Midbrain (tissue), 1 donor: ENCODE data around the gene EXOC3.
"Not testable (repeated sequence)": the region's sequence is repeated elsewhere in the genome, so short reads cannot be mapped to it uniquely, and the experiment has no call there.

Experiments
- DNase-seq: peaks from one replicate; lab custom pipeline; 2025; lab: John Stamatoyannopoulos, UW

The EXOC3 gene

DNA sequence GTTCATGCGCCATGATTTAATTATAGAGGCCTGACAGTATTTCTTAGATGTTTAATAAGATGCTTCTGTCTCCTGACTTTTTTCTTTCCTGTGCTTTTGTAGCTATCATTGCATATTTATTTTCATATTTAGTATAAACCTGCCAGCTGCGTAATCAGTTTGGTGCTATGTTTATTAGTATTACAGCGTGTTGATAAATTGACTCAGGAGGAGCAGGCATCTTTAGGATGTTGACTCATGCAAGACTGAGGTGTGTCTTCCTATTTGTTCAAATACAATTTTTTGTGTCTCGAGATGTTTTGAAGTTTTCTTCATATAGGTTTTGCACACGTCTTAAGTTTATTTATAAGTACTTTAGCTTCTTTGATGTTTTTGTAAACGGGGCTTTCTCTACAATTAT is 35.9 kb upstream of the EXOC3 start:
- no peak for DNase-seq

DNA sequence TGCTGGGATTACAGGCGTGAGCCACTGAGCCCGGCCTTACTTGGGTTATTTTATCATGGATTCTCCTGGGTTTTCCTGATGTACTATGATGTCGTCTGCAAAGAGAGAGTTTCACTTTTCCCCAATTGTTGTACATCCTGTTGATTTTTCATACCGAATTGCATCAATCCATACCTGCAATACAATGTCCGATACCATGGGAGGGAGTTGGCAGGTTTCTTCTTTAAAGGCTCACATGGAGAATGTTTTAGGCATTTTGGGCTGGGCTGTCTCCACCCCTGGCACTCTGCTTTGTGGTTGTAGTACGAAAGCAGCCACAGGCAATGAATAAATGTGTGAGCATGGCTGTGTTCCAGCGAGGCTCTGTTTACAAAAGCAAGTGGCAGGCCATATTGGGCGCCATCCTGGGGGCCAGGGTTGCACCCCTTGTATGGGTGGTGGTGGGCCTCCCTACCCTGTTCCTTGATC is 35.1 kb upstream of the EXOC3 start:
- no peak for DNase-seq

DNA sequence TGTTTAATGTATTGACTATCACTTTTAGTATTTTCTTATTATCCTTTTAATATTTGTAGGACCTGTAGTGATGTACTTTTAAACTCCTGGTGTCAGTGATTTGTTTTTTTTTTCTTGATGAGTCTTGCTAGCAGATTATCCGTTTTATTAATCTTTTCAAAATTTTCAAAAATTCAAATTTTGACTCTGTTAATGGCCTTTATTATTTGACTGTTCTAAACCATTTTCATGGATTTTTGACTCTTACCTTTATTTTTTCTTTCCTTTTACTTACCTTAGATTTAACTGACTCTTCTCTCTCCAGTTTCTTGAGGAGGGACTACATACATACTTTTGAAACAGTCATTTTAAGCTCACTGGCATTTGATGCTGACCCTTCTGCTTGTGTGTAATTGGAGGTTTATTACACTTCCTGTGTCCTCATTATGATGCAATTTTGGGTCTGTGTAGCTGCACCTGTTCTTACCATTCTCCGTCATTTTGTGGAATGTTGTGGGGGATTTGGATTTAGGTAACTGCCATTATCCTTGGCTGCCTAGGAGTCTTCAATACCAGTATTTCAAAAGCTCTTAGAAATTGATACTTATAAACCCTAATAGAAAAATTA is 32.0 kb upstream of the EXOC3 start:
- no peak for DNase-seq

DNA sequence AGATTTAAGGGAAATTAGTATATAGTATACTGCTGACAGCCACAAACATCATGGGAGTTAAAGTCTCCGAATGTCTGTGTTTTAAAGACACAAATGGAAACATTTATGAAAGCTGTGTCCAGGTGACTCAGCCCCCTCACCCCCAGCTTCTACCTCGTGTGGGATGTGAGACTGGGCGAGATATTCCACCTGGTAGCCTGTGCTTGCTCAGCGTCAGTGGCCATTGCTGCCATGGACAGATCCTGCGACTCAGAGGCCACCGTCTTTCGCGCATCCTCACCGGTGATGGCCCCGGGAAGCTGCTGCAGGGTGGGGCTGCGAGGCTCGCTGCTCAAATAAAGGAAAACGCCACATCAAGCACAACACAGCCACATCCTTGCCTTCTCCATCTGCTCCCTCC is 31.2 kb upstream of the EXOC3 start:
- no peak for DNase-seq

DNA sequence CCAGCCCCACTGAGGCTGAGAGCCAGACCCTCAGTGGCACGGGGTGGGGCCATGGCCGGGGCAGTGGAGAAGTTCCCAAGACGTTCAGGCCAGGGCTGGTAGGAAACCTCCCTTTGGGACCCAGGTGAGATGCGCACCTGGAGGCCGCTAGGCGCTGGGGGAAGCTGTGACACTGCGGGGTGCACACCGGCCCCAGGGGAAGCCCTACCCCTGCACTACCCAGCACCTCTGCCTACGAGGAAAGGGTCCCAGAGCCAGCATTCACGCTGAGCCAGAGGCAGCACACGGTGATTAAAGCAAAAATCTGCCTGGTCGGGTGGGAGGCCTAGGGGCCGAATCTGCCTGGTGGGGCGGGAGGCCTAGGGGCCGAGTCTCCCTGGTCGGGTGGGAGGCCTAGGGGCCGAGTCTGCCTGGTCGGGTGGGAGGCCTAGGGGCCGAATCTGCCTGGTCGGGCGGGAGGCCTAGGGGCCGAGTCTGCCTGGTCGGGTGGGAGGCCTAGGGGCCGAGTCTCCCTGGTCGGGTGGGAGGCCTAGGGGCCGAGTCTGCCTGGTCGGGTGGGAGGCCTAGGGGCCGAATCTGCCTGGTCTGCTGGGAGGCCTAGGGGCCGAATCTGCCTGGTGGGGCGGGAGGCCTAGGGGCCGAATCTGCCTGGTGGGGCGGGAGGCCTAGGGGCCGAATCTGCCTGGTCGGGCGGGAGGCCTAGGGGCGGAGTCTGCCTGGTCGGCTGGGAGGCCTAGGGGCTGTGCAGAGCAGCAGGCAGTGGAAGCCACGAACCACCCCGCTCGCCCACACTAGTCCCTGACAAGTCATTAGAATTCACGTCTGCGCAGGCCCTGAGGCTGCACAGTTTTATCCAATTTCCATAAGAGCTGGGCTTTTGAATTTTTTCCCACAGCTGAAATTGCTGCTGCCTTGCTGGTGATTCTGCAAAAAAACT is 27.7 kb upstream of the EXOC3 start:
- not testable (repeated sequence) for DNase-seq

DNA sequence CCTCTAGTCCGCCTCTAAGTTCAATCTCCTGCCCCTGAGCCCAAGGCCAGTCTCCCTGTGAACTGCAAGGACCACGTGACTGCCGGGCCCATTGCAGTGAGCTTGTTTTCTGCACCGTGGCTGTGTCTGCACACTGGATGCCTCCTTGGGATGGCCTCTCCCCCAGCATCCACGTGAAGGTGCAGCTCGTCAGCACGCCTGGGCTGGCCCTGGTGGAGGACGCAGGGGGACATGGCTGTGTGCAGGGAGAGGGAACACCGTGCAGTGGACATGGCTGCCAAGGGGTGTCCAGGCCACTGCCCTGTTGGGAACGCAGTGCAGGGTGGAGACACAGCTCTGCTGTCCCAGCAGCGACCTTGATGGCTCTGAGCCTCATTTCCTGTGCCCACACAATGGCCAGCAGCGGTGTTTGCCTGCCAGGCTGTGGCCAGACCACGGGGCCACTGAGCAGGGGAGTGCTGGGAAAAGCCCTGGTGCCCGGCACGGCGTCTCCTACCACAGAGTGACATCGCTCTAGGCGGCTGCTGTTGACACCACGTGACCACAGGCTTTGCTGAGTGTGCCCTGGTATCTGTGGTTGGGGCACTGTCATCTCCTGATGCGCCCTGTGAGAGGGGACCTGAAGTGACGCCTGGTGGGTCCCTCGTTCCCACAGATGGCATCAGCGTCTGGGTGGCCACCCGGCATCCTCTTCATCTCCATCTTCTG is 26.9 kb upstream of the EXOC3 start:
- no peak for DNase-seq

DNA sequence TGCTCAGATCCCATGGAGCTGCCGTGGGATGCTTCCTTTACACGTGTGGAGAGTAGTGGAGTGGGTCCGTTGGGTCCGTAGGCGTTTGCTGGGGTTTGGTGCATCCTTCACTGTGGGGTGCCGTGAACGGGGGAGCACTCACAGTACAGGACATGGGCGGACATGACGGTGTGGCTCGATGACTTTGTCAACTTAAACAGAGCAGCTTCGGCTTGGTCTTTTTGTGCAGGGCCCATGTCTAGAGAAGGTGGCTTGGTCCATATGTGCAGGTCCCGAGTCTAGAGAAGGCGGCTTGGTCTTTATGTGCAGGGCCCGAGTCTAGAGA is 26.4 kb upstream of the EXOC3 start:
- DNase-seq: no peak

DNA sequence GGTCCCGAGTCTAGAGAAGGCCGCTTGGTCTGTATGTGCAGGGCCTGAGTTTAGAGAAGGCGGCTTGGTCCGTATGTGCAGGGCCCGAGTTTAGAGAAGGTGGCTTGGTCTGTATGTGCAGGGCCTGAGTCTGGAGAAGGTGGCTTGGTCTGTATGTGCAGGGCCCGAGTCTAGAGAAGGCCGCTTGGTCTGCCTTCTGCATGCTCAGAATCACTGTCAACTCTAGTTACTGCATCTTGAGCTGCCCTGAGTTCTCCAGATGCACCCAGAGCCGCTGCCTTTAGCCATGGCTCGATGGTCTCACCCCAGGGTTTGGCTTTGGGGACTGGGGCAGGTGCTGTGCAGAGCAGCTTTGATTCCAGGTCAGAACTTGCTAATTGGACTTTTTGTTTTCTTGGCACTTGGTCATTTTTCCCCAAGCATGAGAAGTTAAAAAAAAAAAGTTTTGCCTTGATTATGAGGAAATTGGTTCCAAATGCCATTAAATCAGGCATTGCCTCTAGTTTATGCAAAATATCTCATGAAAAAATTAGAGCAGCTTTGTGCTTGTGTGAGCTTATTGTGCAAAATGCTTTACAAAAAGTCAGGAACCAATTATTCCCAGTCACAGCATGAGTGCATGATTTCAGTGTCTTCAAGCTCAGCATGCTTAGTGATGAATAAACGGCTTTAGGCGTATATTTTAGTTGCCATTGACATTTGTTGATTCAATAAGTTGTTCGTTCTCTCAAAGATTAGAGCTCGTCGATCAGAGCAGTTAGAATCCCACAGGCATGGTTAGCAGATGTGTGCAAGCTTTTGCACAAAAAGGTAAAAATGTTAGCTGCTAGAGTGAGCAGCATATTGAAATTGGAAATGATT is 25.4 kb upstream of the EXOC3 start:
- DNase-seq: no peak

DNA sequence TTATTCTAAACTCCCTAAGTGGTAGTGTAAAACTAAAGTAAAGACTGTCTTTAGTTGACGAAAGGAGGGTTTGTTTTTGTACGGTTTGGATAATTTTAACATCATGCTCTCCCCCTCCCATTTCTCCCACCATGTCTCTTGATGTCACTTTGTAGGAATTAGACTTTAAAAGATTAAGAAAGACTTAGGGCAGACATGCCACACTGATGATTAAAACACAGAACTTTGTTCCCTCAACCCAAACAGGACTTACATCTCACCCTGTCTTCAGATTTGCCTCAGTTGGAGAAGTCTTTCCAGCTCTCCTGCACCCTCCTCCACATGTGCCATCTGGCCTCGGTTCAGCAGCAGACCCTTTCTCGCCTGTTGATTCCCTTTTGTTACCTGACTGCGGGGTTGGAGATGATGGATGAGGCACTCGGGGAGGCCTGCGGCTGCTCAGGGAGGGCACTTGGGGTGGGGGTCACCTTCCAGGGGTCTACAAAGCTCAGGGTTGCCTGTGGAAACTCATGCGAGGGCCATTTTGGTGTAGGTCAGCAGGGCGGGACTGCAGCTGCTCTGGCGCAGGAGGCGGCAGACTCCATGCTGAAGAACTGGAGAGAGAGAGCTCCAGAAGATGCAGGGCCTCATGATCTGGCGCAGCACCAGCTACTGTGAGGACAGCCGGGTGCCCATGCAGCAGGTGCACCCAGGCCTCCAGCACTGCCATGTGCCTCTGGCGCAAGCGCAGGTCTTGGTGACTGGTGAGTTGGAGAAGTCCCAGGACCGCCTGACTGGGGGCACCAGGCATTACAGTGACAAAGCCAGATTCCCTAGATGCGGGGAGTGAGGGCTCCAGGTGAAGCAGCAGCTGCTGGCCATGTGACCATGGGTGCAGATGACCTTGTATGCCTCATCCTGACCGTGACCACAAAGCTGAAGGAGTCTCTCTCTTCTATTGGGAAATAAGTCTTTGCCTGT is 24.5 kb upstream of the EXOC3 start:
- DNase-seq: no peak

DNA sequence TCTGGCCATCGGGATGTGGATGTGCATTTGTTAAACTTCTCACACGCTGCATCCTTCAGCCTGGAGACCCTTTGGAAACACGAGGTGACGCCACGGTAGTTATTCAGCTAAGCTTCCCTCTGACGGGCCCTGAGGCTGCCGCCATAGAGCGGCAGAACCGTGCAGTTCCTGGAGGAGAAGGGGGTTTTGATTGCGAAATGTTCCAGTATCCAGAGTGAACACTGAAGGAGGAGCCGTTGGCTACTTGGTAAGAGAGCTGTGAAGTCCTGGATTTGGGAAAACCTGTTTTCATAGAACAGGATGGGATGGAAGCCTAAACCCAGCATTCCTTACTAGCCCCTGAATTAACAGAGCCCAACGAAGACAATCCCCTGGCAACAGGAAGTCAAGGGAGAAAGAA is 23.0 kb upstream of the EXOC3 start:
- DNase-seq: no peak

DNA sequence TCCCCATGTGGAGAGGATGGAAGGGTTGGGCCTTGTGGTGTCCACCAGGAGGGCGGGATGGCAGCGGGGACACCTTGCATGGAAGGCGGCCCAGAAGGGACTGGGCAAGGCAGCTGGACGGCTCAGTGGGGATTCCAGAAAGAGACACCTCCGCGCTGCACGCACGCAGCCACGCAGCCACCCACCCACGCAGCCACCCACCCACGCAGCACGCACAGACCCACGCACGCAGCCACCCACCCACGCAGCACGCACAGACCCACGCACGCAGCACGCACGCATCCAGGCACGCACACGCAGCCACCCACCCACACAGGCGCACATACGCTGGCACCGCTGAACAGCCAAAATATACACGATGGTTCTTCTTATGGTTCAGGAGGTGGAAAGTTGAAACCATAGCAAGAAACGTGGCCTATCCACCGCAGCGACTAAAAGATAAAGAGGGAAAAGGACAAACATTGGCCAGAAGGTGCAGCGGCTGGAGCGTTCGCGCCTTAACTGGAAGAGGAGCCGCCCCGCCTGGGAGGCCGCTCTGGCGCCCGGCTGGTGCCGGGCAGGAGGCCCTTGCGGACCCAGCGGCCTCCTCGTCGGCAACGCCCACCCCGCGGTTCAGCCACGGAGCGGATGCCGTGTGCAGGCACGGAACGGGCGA is 22.2 kb upstream of the EXOC3 start:
- no peak for DNase-seq

DNA sequence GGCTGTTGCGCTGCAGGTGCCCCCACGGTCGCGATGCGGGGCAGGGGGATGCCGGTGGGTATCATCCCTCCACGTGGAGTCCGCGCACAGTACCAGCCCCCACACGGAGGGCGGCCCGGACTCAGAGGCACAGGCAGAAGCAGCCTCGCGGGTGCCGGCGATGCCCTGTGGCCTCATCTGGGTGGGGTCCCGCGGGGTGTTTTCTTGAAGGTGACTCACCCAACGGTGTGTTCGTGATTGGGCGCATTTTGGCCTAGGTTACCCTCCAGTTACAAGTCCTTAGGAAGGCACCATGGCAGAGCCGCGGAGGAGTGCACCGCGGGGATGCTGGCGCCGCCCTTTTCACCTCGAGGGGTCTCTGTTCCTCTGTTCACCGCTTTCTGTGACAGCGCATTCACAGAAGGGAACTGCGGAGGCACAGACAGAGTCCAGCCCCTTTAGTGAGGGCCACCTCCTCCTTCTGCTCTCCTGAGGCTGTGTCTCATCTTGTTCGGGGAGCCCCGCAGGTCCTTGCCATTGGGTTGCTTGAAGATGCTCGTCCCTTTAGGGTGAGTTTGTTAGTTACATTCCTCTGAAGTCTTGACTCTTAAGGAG is 21.6 kb upstream of the EXOC3 start:
- DNase-seq: no peak

DNA sequence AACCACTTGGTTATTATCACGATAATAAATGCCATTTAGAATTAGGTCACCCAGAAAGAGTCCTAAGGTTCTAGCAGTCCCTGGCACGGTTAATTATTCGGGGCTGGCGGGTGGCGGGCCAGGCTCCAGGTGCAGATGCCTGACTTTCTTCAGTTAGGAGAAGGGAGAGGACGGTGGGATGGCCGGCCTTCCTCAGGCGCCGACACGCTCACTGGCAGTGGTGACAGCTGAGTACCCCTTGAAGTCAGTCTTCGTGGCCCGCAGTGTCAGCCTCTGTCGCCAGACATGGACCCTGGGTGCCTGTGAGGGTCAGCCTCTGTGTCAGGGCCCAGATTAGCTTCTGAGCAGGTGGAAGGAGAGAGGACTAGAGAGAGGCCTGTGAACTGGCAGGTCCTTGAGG is 21.1 kb upstream of the EXOC3 start:
- DNase-seq: no peak

DNA sequence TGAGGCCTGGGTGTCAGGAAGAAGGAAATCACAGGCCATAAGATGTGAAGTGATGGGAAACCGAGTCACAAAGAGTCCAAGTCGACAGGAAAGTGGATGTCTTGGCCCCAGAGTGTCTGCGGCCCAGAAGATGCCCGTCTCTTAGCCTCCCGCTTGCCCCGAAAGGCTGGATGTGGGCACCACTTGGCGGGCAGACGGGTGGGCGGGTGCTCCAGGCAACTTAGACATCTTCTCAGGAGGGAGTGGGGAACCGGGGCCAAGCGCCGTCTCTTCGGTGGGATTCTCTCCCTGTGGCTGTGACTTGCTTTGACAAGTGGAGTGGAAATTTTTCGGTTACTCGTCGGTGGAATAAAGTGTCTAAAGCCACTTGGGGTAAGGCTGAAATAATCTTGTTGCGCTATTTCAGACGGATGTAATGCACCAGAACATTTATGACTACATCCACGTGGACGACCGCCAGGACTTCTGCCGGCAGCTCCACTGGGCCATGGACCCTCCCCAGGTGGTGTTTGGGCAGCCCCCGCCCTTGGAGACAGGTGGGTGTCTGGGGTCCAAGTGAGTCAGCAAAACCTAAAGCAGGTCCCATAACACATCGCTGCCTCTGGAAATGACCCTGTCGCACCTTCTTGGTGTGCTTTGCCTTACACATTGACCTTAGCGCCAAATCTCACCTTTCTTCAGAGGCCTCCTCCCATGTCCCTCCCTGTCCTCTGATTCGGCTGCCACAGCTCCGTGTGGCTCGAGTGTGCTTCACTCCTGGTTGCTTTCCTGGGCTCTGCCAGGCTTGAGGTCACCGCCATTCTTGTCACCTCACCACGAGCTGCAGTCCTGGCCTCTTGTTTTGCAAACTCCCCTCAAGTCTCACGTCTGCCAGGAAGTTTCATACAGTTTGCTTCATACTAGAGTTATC is 20.4 kb upstream of the EXOC3 start:
- DNase-seq: no peak

DNA sequence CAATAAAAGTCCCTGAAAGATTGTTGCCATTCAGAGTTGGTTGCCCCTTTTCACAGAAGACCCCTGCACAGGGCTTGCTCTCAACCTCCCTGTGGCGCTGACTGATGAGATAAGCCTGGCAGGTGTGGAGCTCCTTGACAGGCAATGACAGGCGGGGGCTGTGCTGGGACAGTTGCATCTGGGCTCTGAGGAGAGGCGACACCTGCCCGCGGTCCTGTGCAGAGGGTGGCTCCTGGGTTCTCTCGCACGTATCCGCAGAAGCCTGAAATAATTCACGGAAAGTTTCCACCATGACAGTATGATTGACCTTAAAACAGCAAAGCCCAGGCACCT is 19.8 kb upstream of the EXOC3 start:
- no peak for DNase-seq

DNA sequence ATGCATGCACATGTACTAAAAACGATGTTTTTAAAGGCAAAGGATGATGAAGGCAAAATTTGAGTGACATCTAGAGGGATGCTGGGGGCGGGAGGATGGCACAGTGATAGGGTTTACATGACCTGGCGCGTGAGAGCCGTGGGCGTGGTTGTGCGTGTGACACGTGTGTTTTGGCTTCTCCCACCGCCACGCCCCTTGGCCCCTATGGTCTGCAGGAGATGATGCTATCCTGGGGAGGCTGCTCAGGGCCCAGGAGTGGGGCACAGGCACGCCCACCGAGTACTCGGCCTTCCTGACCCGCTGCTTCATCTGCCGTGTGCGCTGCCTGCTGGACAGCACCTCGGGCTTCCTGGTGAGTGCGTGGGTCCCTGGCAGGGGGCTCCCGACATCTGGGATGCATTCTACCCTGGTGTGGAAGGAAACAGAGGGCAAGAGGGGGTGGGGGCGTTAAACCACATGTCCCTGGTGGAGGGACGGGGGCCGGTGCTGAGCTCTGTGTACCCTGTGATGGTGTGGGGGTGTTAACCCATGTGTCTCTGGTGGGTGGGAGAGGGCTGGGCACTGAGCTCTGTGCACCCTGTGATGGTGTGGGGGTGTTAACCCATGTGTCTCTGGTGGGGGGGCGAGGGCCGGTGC is 19.2 kb upstream of the EXOC3 start:
- no peak for DNase-seq

DNA sequence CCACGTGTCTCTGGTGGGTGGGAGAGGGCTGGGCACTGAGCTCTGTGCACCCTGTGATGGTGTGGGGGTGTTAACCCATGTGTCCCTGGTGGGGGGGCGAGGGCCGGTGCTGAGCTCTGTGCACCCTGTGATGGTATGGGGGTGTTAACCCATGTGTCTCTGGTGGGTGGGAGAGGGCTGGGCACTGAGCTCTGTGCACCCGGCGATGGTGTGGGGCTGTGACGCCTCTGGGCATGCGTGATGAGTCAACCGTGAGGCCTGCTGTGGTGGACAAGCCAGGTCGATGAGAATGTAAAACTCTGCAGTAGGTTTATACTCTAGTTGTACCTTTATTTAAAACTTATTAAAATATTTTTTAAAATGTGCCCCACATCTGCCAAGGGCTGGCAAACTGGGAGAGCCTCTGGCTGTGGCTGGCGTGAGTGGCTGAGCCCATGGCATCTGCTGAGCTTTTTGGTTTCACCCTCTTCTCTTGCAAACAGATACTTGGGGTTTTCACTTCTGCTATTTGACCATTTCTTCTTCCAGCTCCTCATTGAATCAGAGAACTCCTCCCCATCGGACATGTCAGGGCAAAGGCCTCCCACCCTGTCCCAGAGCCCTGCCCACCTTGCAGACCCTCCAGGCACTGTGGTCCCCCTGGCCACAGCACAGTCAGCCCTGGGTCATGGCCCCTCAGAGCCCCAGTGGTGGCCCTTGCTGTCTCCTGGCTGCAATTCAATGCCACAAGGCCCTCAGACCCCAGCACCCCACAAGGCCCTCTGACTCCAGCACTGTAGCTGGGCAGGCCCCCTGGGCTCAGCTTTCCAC is 18.5 kb upstream of the EXOC3 start:
- no peak for DNase-seq

DNA sequence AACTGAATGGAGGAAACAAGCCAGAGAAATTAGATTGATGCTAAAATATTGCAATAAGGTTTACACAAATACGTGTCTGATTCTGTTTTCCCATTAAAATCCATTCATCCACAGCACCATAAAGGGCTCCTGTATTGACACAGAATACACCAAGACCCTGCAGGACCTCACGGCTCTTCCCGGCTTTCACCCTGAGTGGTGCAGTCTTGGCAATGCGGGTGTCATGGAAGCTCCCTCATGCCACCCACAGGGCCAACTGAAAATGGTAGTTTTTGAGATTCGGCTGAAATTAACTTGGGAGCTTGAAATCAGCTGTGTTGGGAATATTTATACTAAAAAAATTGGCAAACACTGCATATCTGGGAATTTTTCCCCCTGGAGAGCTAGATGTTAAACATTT is 17.3 kb upstream of the EXOC3 start:
- peak; percentile 20 for DNase-seq
